GM18868 (cell line): ENCODE data around the gene MGST3.
"Not testable (repeated sequence)": the region's sequence is repeated elsewhere in the genome, so short reads cannot be mapped to it uniquely, and the experiment has no call there.

ENCODE experiments used
- ATAC-seq: cut with Tn5 transposase; IDR thresholded peaks from one replicate; pipeline ENCODE4 v1.9.1; 2021; ENCODE audit warnings: mild to moderate bottlenecking, moderate library complexity; ENCODE audit not compliant: unreplicated experiment

Gene MGST3

GRCh38 chr1:165648919-165649572 is 18.0 kb downstream of the MGST3 start:
- ATAC-seq = no peak

DNA sequence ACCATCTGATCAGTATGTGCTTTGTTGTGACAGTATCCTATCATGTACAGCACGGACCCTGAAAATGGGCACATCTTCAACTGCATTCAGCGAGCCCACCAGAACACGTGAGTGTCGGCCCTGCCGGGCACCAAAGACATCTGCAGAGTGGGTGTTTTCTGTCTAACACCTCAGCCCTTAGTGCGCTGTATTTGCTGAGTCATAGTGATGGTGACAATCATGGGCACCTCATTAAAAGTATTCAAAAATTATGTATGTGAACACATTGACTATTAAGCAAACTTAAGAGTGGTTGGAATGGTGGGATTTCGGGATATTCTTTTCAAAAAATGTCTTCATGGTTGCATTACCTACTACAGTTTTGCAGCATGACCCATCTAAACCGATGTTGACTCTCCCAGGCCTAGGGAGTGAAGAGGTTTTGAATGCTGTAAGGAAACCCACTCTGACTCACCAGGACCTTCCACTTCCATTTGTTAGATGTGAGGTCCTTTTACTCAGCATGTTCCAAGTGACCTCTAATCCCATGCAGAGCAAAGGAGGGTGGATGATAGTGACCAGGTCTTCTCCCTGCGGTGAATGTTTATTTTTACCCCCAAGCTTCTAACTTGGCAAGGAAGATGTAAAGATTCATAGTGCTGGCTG is 20.1 kb downstream of the MGST3 start:
- ATAC-seq = no peak

GRCh38 chr1:165658766-165659580 is 27.9 kb downstream of the MGST3 start:
- not testable (repeated sequence) for ATAC-seq

- ATAC-seq = no peak
Measured at GRCh38 chr1:165659581-165659895, 28.5 kb downstream of the MGST3 start.

DNA sequence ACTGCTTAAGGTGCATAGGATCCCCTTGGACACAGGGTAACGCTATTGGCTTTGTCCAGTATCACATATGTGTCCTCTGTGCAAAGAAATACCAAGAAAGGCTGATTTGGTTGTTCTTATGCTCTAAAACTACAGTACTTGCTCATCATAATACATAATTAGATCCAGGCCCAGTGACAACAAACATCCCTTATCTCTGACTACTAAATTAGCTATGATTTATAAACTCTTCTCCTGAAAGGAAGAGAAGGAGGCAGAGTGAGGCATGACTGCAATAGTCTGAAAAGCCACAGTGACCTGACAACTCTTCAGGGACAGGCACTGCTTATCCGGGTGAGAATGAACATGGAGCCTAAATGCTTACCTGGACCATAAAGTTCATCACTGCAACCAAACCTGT is 30.7 kb downstream of the MGST3 start:
- no peak for ATAC-seq

GRCh38 chr1:165662186-165662585 is 31.2 kb downstream of the MGST3 start:
- ATAC-seq = no peak

GRCh38 chr1:165666152-165666825 is 35.3 kb downstream of the MGST3 start:
- no peak for ATAC-seq

GRCh38 chr1:165668184-165668583 is 37.1 kb downstream of the MGST3 start:
- ATAC-seq = no peak

- no peak for ATAC-seq
Measured at GRCh38 chr1:165671526-165671925, 40.5 kb downstream of the MGST3 start.

DNA sequence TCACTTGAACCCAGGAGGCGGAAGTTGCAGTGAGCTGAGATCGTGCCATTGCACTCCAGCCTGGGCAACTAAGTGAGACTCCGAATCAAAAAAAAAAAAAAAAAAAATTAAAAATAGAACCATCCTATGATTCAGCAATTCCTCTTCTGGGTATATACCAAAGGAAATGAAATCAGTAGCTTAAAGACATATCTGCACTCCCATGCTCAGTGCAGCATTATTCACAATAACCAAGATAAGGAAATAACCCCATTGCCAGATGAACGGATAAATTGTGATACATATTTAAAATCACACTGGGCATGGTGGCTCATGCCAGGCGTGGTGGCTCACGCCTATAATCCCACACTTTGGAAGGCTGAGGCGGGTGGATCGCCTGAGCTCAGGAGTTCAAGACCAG is 43.6 kb downstream of the MGST3 start:
- ATAC-seq = no peak

GRCh38 chr1:165675794-165676193 is 44.8 kb downstream of the MGST3 start:
- no peak for ATAC-seq

- ATAC-seq = no peak
Measured at GRCh38 chr1:165678509-165678908, 47.5 kb downstream of the MGST3 start.

DNA sequence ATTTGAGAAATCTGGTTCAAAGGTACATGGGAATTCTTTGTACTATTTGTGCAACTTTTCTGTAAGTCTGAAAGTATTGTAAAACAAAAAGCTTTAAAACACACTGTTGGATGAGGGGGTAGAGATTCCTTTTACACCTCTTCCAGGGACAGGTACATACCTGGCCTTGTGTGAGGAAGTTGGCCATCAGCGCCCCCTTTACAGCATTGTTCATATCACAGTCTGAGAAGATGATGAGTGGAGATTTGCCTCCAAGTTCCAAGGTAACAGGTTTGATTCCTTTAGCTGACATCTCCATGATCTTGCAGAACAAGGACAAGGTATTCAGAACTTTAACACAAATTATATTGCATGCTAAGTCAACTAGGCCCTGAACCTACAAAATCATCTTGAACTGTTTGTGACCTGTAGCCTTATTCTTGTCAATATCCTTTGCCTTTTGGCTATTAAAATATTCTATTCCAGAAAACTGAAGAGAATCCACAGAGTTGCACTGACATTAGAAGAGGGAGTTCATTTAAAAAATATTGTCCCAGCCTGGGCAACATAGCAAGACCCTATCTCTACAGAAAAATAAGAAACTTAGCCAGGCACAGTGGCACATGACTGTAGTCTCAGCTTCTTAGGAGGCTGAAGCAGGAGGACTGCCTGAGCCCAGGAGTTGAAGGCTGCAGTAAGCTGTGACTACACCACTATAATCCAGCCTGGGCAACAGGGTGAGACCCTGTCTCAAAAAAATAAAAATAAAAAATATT is 48.4 kb downstream of the MGST3 start:
- no peak for ATAC-seq

DNA sequence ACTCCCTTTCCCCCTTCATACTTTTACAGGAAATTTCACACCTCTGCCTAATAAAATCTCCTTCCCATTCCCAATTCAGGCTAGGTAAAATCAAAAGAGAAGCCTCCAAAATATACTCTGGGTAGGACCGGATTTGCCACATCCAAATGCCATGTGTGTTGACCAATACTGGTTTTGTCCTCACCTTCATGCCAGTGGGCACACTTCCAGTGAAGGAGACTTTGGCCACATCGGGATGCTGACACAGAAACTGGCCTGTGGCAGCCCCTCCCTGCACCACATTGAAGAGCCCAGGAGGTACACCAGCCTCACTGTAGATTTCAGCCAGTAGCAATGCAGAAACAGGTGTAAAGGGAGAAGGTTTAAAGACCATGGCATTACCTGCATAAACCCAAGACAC is 49.3 kb downstream of the MGST3 start:
- ATAC-seq = no peak

- not testable (repeated sequence) for ATAC-seq
Measured at GRCh38 chr1:165680773-165681172, 49.7 kb downstream of the MGST3 start.

DNA sequence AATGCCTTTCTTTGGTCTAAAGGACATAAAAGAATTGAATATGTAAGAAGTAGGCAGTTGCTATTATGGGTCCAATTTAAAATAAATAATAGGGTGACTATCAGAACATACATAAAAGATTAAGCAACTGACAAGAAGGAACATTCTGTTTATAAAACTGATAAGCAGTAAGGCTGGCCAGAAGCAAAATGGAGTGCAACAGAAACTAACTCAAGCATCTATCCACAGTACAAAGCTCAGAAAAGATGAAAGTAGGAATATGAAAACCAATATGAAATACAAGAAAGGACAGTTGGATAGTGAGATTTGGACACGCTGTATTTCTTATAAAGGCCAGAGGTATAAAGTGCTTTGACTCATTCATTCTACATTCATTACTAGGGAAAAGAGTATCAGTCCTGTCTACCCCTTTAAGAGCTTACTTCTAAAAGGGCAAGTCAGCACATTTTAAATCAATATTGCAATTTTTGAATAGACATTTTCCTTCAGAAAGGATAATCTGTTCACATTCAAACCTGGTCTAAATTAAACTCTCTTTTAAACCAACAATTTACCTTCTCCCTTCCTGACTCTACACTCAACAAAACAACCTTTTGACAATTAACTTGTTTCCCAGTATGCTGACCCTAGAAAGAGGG is 52.9 kb downstream of the MGST3 start:
- ATAC-seq = no peak

- peak; percentile 80 for ATAC-seq
Measured at GRCh38 chr1:165686121-165686970, 55.3 kb downstream of the MGST3 start.

- ATAC-seq = peak; percentile 46
Measured at GRCh38 chr1:165686971-165687433, 56.0 kb downstream of the MGST3 start.

GRCh38 chr1:165688046-165688445 is 57.0 kb downstream of the MGST3 start:
- ATAC-seq = no peak
